HepG2 (cell line): ENCODE results near the gene KCTD16. TPM values are rescaled to one million over a fixed set of nuclear protein-coding genes. Genes with fewer than 3 reads are reported as not detected.

Experiments
- ATAC-seq: fragments of 200-7000 bp; cut with Tn5 transposase; 3 replicates; pipeline ENCODE4 v1.9.1; 2020; ENCODE audit warnings: mild to moderate bottlenecking, moderate library complexity
- BruUV-seq: library from RNA; stranded (reverse); fragments of 400-500 nt; replicated peaks from 2 replicates; lab custom pipeline; 2021; lab: Mats Ljungman, UMichigan
- CTCF ChIA-PET: fragments of 300-600 bp; formaldehyde crosslinking; extraction: SDS; loops from one replicate; lab custom pipeline; 2021; ENCODE audit warnings: low total read pairs, inconsistent platforms, low intra/inter-chr PET ratio; lab: Yijun Ruan, JAX
- POLR2A ChIA-PET: fragments of 350-600 bp; sonication (Branson Sonifier 250); formaldehyde crosslinking; loops from one replicate; lab custom pipeline; 2020; ENCODE audit warnings: antibody characterized with exemption, inconsistent platforms; lab: Yijun Ruan, JAX
- DNase-seq: peaks from one replicate; pipeline ENCODE4 v3.0.0-alpha.2; 2015; ENCODE audit warnings: low spot score
- FAIRE-seq: peaks from 3 replicates; lab custom pipeline; 2011; peaks lifted over from hg19 to GRCh38; lab: Jason Lieb, UNC
- H2AFZ ChIP-seq: one replicate; pipeline ENCODE4 v1.6.1; 2011; ENCODE audit warnings: low read length, inconsistent platforms
- H3K27ac ChIP-seq: fragments of 300-600 bp; 3 replicates; pipeline ENCODE4 v1.8.0; 2011; ENCODE audit warnings: mixed run types, mild to moderate bottlenecking, mixed read lengths, low read length, inconsistent platforms; ENCODE audit not compliant: insufficient read depth; ENCODE audit errors: extremely low read length
- H3K27me3 ChIP-seq, 2 experiments: fragments of 200-600 bp in 1 of 2; 2 replicates in 1 of 2; 3 replicates in 1 of 2; pipeline versions ENCODE4 v1.6.0 to v1.8.0; 2011; ENCODE audit warnings: low read length in 2 of 2, mild to moderate bottlenecking in 2 of 2, moderate library complexity in 2 of 2, inconsistent platforms in 1 of 2; ENCODE audit not compliant: insufficient read depth in 2 of 2, control insufficient read depth in 1 of 2
- H3K36me3 ChIP-seq, 2 experiments: fragments of 200-600 bp in 1 of 2; replicated peaks in 1 of 2; 2 replicates in 1 of 2; 3 replicates in 1 of 2; pipeline versions ENCODE4 v1.5.1 to v1.8.0; 2011; ENCODE audit warnings: low read length in 2 of 2, inconsistent platforms in 1 of 2; ENCODE audit not compliant: insufficient read depth in 2 of 2, control insufficient read depth in 1 of 2
- H3K4me1 ChIP-seq: 2 replicates; pipeline ENCODE4 v1.5.1; 2012; ENCODE audit warnings: low read length, inconsistent platforms; ENCODE audit not compliant: insufficient read depth
- H3K4me2 ChIP-seq: 2 replicates; pipeline ENCODE4 v1.6.0; 2011; ENCODE audit warnings: low read depth, low read length, inconsistent platforms
- H3K4me3 ChIP-seq, 3 experiments: fragments of 200-600 bp in 1 of 3; sonication (generic), shearing (Covaris generic) in 1 of 3; replicated peaks in 1 of 3; 2 replicates each; pipeline ENCODE4 v1.5.1; 2011 to 2016; ENCODE audit warnings: low read length in 3 of 3, inconsistent platforms in 2 of 3, low read depth in 2 of 3, mild to moderate bottlenecking in 2 of 3, control low read depth in 1 of 3, mixed read lengths in 1 of 3; ENCODE audit not compliant: insufficient read depth in 1 of 3
- H3K79me2 ChIP-seq: one replicate; pipeline ENCODE4 v1.6.1; 2011; ENCODE audit warnings: low read length, inconsistent platforms; ENCODE audit not compliant: insufficient read depth
- H3K9ac ChIP-seq: 2 replicates; pipeline ENCODE4 v1.6.0; 2011; ENCODE audit warnings: mild to moderate bottlenecking, low read depth, low read length, inconsistent platforms; ENCODE audit not compliant: insufficient read depth
- H3K9me3 ChIP-seq: 2 replicates; pipeline ENCODE4 v1.5.1; 2012; ENCODE audit warnings: mild to moderate bottlenecking, low read length
- H4K20me1 ChIP-seq: 2 replicates; pipeline ENCODE4 v1.6.0; 2011; ENCODE audit warnings: inconsistent platforms, mild to moderate bottlenecking, low read length, moderate library complexity; ENCODE audit not compliant: insufficient read depth
- MAFG ChIP-seq: sonication (generic); formaldehyde crosslinking; IDR thresholded peaks from 2 replicates; pipeline ENCODE4 v1.5.1; 2020; ENCODE audit warnings: mild to moderate bottlenecking, missing genetic modification reagents
- MED1 ChIP-seq: sonication (generic); formaldehyde crosslinking; IDR thresholded peaks from 2 replicates; pipeline ENCODE4 v1.4.0; 2020; ENCODE audit warnings: missing genetic modification reagents
- STAG1 ChIP-seq: sonication (generic); formaldehyde crosslinking; IDR thresholded peaks from 2 replicates; pipeline ENCODE4 v1.4.0; 2020; ENCODE audit warnings: missing genetic modification reagents
- ZEB1 ChIP-seq: IDR thresholded peaks from 2 replicates; pipeline ENCODE4 v1.6.1; 2012; ENCODE audit warnings: mild to moderate bottlenecking, low read depth, inconsistent platforms; ENCODE audit not compliant: insufficient replicate concordance
- ZNF562 ChIP-seq: sonication (generic); formaldehyde crosslinking; IDR thresholded peaks from 2 replicates; pipeline ENCODE4 v1.8.0; 2022; ENCODE audit warnings: missing genetic modification reagents, borderline replicate concordance
- WGBS: methylation state at CpG from one replicate; pipeline ENCODE4 v1.1.6; 2017; ENCODE audit warnings: low lambda C conversion rate; 5-methylcytosine and 5-hydroxymethylcytosine counted together
- in situ Hi-C: cut with HindIII; loops from 2 replicates; pipeline ENCODE4 v1.10.0; 2017; ENCODE audit warnings: low pct_unique_long_range_greater_than_20kb; ENCODE audit not compliant: extremely low pct_ligation_motif_present
- intact Hi-C: fragments of 100-400 bp; cut with micrococcal nuclease; formaldehyde crosslinking; loops from one replicate; pipeline ENCODE4 v1.10.0; 2022; ENCODE audit not compliant: unreplicated experiment
- polyA plus RNA-seq, 8 experiments: library from polyadenylated mRNA; depleted of rRNA in 3 of 8; stranded (reverse) in 7 of 8; unstranded in 1 of 8; fragments of >200 nt; fragmentation: Illumina TruSeq in 4 of 8; extraction: Trizol in 4 of 8; gene quantifications; 2 replicates each; pipeline versions ENCODE4 v1.2.1 to v1.2.3, GENCODE V29; 2011 to 2016; ENCODE audit warnings: low read depth in 4 of 8, missing spikeins in 1 of 8, mixed read lengths in 1 of 8; ENCODE audit not compliant: insufficient read depth in 1 of 8
- total RNA-seq, 5 experiments: library from RNA; depleted of rRNA; stranded (reverse); fragments of >200 nt; fragmentation: Illumina TruSeq; extraction: Trizol; gene quantifications; 2 replicates each; pipeline ENCODE4 v1.2.3, GENCODE V29; 2016; ENCODE audit warnings: low read depth in 1 of 5
- TF ChIP-seq, protein P1 (sequence below): sonication (generic); formaldehyde crosslinking; IDR thresholded peaks from 2 replicates; pipeline ENCODE4 v1.8.0; 2022; ENCODE audit warnings: missing genetic modification reagents, mild to moderate bottlenecking, borderline replicate concordance
- TF ChIP-seq, protein P2 (sequence below): sonication (generic); formaldehyde crosslinking; IDR thresholded peaks from 2 replicates; pipeline ENCODE4 v1.5.0; 2020; ENCODE audit warnings: mild to moderate bottlenecking, missing genetic modification reagents, moderate library complexity

KCTD16 gene
- total and polyA plus RNA-seq, 2 of the 13 experiments (the other 11 are each of a cell fraction or from before 2014, with no cell fraction given), result 0.02 to 0.09 TPM

DNA sequence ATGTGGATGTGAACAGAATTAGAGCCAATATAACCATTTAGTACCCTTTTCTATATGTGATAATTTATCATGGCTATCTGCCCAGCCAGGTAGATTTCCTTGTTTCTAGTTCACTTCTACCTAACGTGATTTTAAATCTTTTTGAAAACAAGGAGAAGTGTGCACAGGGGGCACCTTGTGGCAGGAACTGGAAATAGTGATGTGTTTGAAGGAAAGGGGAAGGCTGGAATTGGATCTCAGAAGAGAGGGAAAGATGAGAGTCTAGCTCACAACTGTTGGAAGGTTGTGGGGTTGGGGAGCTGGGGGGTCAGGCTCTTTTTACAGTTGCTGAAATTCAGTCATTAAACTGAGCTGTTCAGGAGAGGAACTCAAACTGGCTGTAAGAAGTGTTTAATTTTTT, 219.5 kb downstream of the KCTD16 start:
- intact Hi-C loops, result no loop called here
- ATAC-seq, result no peak; the same call in 2 of the 3 replicates

More for the DNA sequence above, 219.5 kb downstream of the KCTD16 start:
- WGBS, result 0% methylated on average over 1 of the region's 1 CpG
- TF ChIP-seq, protein P1, sequence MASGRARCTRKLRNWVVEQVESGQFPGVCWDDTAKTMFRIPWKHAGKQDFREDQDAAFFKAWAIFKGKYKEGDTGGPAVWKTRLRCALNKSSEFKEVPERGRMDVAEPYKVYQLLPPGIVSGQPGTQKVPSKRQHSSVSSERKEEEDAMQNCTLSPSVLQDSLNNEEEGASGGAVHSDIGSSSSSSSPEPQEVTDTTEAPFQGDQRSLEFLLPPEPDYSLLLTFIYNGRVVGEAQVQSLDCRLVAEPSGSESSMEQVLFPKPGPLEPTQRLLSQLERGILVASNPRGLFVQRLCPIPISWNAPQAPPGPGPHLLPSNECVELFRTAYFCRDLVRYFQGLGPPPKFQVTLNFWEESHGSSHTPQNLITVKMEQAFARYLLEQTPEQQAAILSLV (CRISPR knock-in tag), result no peak
- TF ChIP-seq ZNF562 (CRISPR knock-in tag) (no peak), MAFG (no peak), ZEB1 (no peak), MED1 (CRISPR knock-in tag) (no peak), STAG1 (CRISPR knock-in tag) (peak; percentile 16; the same call in 1 of the 2 replicates)
- TF ChIP-seq, protein P2, sequence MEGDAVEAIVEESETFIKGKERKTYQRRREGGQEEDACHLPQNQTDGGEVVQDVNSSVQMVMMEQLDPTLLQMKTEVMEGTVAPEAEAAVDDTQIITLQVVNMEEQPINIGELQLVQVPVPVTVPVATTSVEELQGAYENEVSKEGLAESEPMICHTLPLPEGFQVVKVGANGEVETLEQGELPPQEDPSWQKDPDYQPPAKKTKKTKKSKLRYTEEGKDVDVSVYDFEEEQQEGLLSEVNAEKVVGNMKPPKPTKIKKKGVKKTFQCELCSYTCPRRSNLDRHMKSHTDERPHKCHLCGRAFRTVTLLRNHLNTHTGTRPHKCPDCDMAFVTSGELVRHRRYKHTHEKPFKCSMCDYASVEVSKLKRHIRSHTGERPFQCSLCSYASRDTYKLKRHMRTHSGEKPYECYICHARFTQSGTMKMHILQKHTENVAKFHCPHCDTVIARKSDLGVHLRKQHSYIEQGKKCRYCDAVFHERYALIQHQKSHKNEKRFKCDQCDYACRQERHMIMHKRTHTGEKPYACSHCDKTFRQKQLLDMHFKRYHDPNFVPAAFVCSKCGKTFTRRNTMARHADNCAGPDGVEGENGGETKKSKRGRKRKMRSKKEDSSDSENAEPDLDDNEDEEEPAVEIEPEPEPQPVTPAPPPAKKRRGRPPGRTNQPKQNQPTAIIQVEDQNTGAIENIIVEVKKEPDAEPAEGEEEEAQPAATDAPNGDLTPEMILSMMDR (CRISPR knock-in tag), result peak; percentile 30; the same call in 1 of the 2 replicates
- TF ChIP-seq, all 625 proteins: peak for 2
- no peaks in the 10 kb centered on the region for H3K79me2 ChIP-seq
- CTCF ChIA-PET, result no interaction called here
- H3K4me3 ChIP-seq, result no peak overlapping the region
- no peaks in the 10 kb centered on the region for H3K36me3 ChIP-seq
- H3K4me2 ChIP-seq, result no peak overlapping the region
- H3K9me3 ChIP-seq, result no peaks in the 10 kb centered on the region
- in situ Hi-C loops, result no loop called here
- H3K27ac ChIP-seq, result no peak overlapping the region
- POLR2A ChIA-PET, result no interaction called here
- H4K20me1 ChIP-seq, result no peaks in the 10 kb centered on the region
- no TSS peak for BruUV-seq
- no peak overlapping the region for H2AFZ ChIP-seq
- no peak overlapping the region for H3K9ac ChIP-seq
- FAIRE-seq, result no peak
- no peaks in the 10 kb centered on the region for H3K4me1 ChIP-seq
- no peaks in the 10 kb centered on the region for H3K27me3 ChIP-seq
- peak; percentile 3 for DNase-seq
